ENCODE results near the gene ZNF366. TPM values are rescaled to one million over a fixed set of nuclear protein-coding genes. Genes with fewer than 3 reads are reported as not detected.

Gene ZNF366
- total and polyA plus RNA-seq, 2 of the 13 experiments (the other 11 are each of a cell fraction or from before 2014, with no cell fraction given), result not detected

- TF ChIP-seq THAP9 (CRISPR knock-in tag; IDR thresholded peaks at IDR 0.05; ENCODE audit: borderline replicate concordance), result 0 out of 2 replicates have a peak, but pooled peaks have one; percentile 28
- TF ChIP-seq PHF8 (CRISPR knock-in tag; IDR thresholded peaks at IDR 0.05), result peak; percentile 41; the same call in 1 of the 2 replicates
- TF ChIP-seq HMGXB4 (CRISPR knock-in tag; IDR thresholded peaks at IDR 0.05; ENCODE audit: borderline replicate concordance in 1 of 2, low read depth in 1 of 2), result peak in 1 of 2 experiments; percentile 59; a peak in 2 of 4 replicates
- no peak for TF ChIP-seq ZNF235 (CRISPR knock-in tag; IDR thresholded peaks at IDR 0.05; ENCODE audit: borderline replicate concordance)
- TF ChIP-seq, protein P1, sequence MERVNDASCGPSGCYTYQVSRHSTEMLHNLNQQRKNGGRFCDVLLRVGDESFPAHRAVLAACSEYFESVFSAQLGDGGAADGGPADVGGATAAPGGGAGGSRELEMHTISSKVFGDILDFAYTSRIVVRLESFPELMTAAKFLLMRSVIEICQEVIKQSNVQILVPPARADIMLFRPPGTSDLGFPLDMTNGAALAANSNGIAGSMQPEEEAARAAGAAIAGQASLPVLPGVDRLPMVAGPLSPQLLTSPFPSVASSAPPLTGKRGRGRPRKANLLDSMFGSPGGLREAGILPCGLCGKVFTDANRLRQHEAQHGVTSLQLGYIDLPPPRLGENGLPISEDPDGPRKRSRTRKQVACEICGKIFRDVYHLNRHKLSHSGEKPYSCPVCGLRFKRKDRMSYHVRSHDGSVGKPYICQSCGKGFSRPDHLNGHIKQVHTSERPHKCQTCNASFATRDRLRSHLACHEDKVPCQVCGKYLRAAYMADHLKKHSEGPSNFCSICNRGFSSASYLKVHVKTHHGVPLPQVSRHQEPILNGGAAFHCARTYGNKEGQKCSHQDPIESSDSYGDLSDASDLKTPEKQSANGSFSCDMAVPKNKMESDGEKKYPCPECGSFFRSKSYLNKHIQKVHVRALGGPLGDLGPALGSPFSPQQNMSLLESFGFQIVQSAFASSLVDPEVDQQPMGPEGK (CRISPR knock-in tag; IDR thresholded peaks at IDR 0.05), result peak; percentile 75
- peak; percentile 56; the same call in 1 of the 2 replicates for TF ChIP-seq MTA1 (CRISPR knock-in tag; IDR thresholded peaks at IDR 0.05; ENCODE audit: borderline replicate concordance)
- TF ChIP-seq, protein P2, sequence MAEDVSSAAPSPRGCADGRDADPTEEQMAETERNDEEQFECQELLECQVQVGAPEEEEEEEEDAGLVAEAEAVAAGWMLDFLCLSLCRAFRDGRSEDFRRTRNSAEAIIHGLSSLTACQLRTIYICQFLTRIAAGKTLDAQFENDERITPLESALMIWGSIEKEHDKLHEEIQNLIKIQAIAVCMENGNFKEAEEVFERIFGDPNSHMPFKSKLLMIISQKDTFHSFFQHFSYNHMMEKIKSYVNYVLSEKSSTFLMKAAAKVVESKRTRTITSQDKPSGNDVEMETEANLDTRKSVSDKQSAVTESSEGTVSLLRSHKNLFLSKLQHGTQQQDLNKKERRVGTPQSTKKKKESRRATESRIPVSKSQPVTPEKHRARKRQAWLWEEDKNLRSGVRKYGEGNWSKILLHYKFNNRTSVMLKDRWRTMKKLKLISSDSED (CRISPR knock-in tag; IDR thresholded peaks at IDR 0.05), result no peak
- no peak for TF ChIP-seq TGIF2 (CRISPR knock-in tag; IDR thresholded peaks at IDR 0.05)
- no peak for TF ChIP-seq ZKSCAN1 (IDR thresholded peaks at IDR 0.05; ENCODE audit: low read length)
- TF ChIP-seq, protein P3, sequence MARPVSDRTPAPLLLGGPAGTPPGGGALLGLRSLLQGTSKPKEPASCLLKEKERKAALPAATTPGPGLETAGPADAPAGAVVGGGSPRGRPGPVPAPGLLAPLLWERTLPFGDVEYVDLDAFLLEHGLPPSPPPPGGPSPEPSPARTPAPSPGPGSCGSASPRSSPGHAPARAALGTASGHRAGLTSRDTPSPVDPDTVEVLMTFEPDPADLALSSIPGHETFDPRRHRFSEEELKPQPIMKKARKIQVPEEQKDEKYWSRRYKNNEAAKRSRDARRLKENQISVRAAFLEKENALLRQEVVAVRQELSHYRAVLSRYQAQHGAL (CRISPR knock-in tag; IDR thresholded peaks at IDR 0.05; ENCODE audit: not compliant biosample characterization), result no peak
Measured at GRCh38 chr5:72556351-72557166, 49.3 kb upstream of the ZNF366 start (continued).

Measured in HepG2 (cell line).